ENCODE measurements around the gene UBR4. TPM values are rescaled to one million over a fixed set of nuclear protein-coding genes. Genes with fewer than 3 reads are reported as not detected.

The UBR4 gene
- total and polyA plus RNA-seq, 3 experiments from 2014 or later: 27.4 to 112 (median 110) TPM

GRCh38 chr1:19096036-19096833, 113.8 kb downstream of the UBR4 start:
- H3K9me3 Mint-ChIP-seq: no peaks in the 10 kb centered on the region
- no peaks in the 10 kb centered on the region for H3K27me3 ChIP-seq (ENCODE audit: insufficient read depth, low read length, poor library complexity, severe bottlenecking)
- no peaks in the 10 kb centered on the region for H3K4me1 ChIP-seq (ENCODE audit: insufficient read depth, low read length)
- no peak overlapping the region for H3K4me3 ChIP-seq (ENCODE audit: low read length)
- H3K36me3 ChIP-seq (ENCODE audit: insufficient read depth, low read length): peaks cover 92% of the 10 kb centered on the region
- H3K27me3 Mint-ChIP-seq: no peaks in the 10 kb centered on the region
- H3K4me1 Mint-ChIP-seq: no peaks in the 10 kb centered on the region
- H3K36me3 Mint-ChIP-seq: peaks cover 18 to 100% (median 39%) of the 10 kb centered on the region in 3 donors
- CTCF ChIA-PET: interaction anchor here (0.8 to 2.6 kb wide), 7 partner anchors 8 to 246 kb away, joined by 3 to 11 read pairs (median 5); no protein-coding TSS in a partner anchor
- POLR2A ChIA-PET: interaction anchor here (0.6 kb wide), 2 partner anchors 202 to 509 kb away, joined by 3 to 4 read pairs; no protein-coding TSS in a partner anchor
- H3K4me3 Mint-ChIP-seq: no peak overlapping the region
- DNase-seq: no peak
- H3K27ac Mint-ChIP-seq: peak overlapping the region in 3 of 8 donors; percentile 11 to 23 (median 20)
- no peak overlapping the region for H3K27ac ChIP-seq (ENCODE audit: low read depth, low read length)
- H3K9me3 ChIP-seq (ENCODE audit: low read length): no peaks in the 10 kb centered on the region

GRCh38 chr1:19091196-19091953, 118.7 kb downstream of the UBR4 start:
- ChIA-PET CTCF (no interaction called here), POLR2A (no interaction called here)
- Mint-ChIP-seq H3K9me3 (no peaks in the 10 kb centered on the region), H3K27ac (peak overlapping the region in 1 of 8 donors; percentile 60), H3K4me1 (no peaks in the 10 kb centered on the region), H3K36me3 (peaks cover 31 to 99% (median 45%) of the 10 kb centered on the region in 3 donors), H3K4me3 (no peak overlapping the region), H3K27me3 (no peaks in the 10 kb centered on the region)
- no peaks in the 10 kb centered on the region for H3K27me3 ChIP-seq (ENCODE audit: insufficient read depth, low read length, poor library complexity, severe bottlenecking)
- H3K36me3 ChIP-seq (ENCODE audit: insufficient read depth, low read length): peaks cover 94% of the 10 kb centered on the region
- H3K9me3 ChIP-seq (ENCODE audit: low read length): no peaks in the 10 kb centered on the region
- no peaks in the 10 kb centered on the region for H3K4me1 ChIP-seq (ENCODE audit: insufficient read depth, low read length)
- no peak overlapping the region for H3K4me3 ChIP-seq (ENCODE audit: low read length)
- no peak for DNase-seq
- no peak overlapping the region for H3K27ac ChIP-seq (ENCODE audit: low read depth, low read length)

GRCh38 chr1:19089524-19089923, 120.5 kb downstream of the UBR4 start:
- H3K4me1 Mint-ChIP-seq: no peaks in the 10 kb centered on the region
- H3K36me3 ChIP-seq (ENCODE audit: insufficient read depth, low read length): peaks cover 87% of the 10 kb centered on the region
- no peaks in the 10 kb centered on the region for H3K9me3 Mint-ChIP-seq
- H3K4me3 Mint-ChIP-seq: no peak overlapping the region
- H3K4me3 ChIP-seq (ENCODE audit: low read length): no peak overlapping the region
- H3K27ac ChIP-seq (ENCODE audit: low read depth, low read length): no peak overlapping the region
- H3K27me3 ChIP-seq (ENCODE audit: insufficient read depth, low read length, poor library complexity, severe bottlenecking): no peaks in the 10 kb centered on the region
- ChIA-PET POLR2A (interaction anchor here (0.6 kb wide), 1 partner anchor 908 kb away, joined by 6 read pairs; no protein-coding TSS in a partner anchor), CTCF (interaction anchor here (2.2 kb wide), 1 partner anchor 15 kb away, joined by 9 read pairs; no protein-coding TSS in a partner anchor)
- H3K27ac Mint-ChIP-seq: no peak overlapping the region
- H3K27me3 Mint-ChIP-seq: no peaks in the 10 kb centered on the region
- H3K36me3 Mint-ChIP-seq: peaks cover 26 to 98% (median 37%) of the 10 kb centered on the region in 3 donors
- H3K4me1 ChIP-seq (ENCODE audit: insufficient read depth, low read length): no peaks in the 10 kb centered on the region
- no peak for DNase-seq
- no peaks in the 10 kb centered on the region for H3K9me3 ChIP-seq (ENCODE audit: low read length)

- Mint-ChIP-seq H3K4me1 (no peaks in the 10 kb centered on the region), H3K36me3 (peaks cover 25 to 98% (median 33%) of the 10 kb centered on the region in 3 donors), H3K9me3 (no peaks in the 10 kb centered on the region), H3K27me3 (no peaks in the 10 kb centered on the region), H3K4me3 (no peak overlapping the region), H3K27ac (peak overlapping the region in 2 of 8 donors; percentile 51 to 68)
- Histone ChIP-seq H3K27me3 (ENCODE audit: insufficient read depth, low read length, poor library complexity, severe bottlenecking) (no peaks in the 10 kb centered on the region), H3K36me3 (ENCODE audit: insufficient read depth, low read length) (peaks cover 86% of the 10 kb centered on the region), H3K9me3 (ENCODE audit: low read length) (no peaks in the 10 kb centered on the region), H3K27ac (ENCODE audit: low read depth, low read length) (no peak overlapping the region), H3K4me1 (ENCODE audit: insufficient read depth, low read length) (no peaks in the 10 kb centered on the region), H3K4me3 (ENCODE audit: low read length) (no peak overlapping the region)
- ChIA-PET POLR2A (interaction anchor here (0.6 kb wide), 1 partner anchor 907 kb away, joined by 6 read pairs; no protein-coding TSS in a partner anchor), CTCF (interaction anchor here (1.6 to 2.2 kb wide), 2 partner anchors 7 to 14 kb away, joined by 5 to 9 read pairs; no protein-coding TSS in a partner anchor)
- DNase-seq: no peak
Observed at GRCh38 chr1:19088717-19089442, 121.2 kb downstream of the UBR4 start.

GRCh38 chr1:19087737-19088594, 122.1 kb downstream of the UBR4 start:
- Histone ChIP-seq H3K27ac (ENCODE audit: low read depth, low read length) (no peak overlapping the region), H3K4me1 (ENCODE audit: insufficient read depth, low read length) (no peaks in the 10 kb centered on the region), H3K9me3 (ENCODE audit: low read length) (no peaks in the 10 kb centered on the region), H3K4me3 (ENCODE audit: low read length) (no peak overlapping the region), H3K36me3 (ENCODE audit: insufficient read depth, low read length) (peaks cover 84% of the 10 kb centered on the region), H3K27me3 (ENCODE audit: insufficient read depth, low read length, poor library complexity, severe bottlenecking) (no peaks in the 10 kb centered on the region)
- H3K36me3 Mint-ChIP-seq: peaks cover 21 to 98% (median 38%) of the 10 kb centered on the region in 3 donors
- H3K27me3 Mint-ChIP-seq: no peaks in the 10 kb centered on the region
- peak overlapping the region in 5 of 8 donors; percentile 13 to 68 (median 51) for H3K27ac Mint-ChIP-seq
- ChIA-PET POLR2A (no interaction called here), CTCF (interaction anchor here (1.5 to 2.2 kb wide), 3 partner anchors 8 to 181 kb away, joined by 5 to 9 read pairs (median 6); no protein-coding TSS in a partner anchor)
- no peaks in the 10 kb centered on the region for H3K9me3 Mint-ChIP-seq
- H3K4me1 Mint-ChIP-seq: no peaks in the 10 kb centered on the region
- no peak for DNase-seq
- no peak overlapping the region for H3K4me3 Mint-ChIP-seq

GRCh38 chr1:19087017-19087736, 122.9 kb downstream of the UBR4 start:
- Mint-ChIP-seq H3K27ac (peak overlapping the region in 1 of 8 donors; percentile 7), H3K36me3 (peaks cover 22 to 98% (median 34%) of the 10 kb centered on the region in 3 donors), H3K9me3 (no peaks in the 10 kb centered on the region), H3K4me3 (no peak overlapping the region), H3K4me1 (no peaks in the 10 kb centered on the region), H3K27me3 (no peaks in the 10 kb centered on the region)
- Histone ChIP-seq H3K27ac (ENCODE audit: low read depth, low read length) (no peak overlapping the region), H3K4me3 (ENCODE audit: low read length) (no peak overlapping the region), H3K27me3 (ENCODE audit: insufficient read depth, low read length, poor library complexity, severe bottlenecking) (no peaks in the 10 kb centered on the region), H3K4me1 (ENCODE audit: insufficient read depth, low read length) (no peaks in the 10 kb centered on the region), H3K9me3 (ENCODE audit: low read length) (no peaks in the 10 kb centered on the region), H3K36me3 (ENCODE audit: insufficient read depth, low read length) (peaks cover 85% of the 10 kb centered on the region)
- CTCF ChIA-PET: interaction anchor here (1.5 to 2.2 kb wide), 3 partner anchors 9 to 180 kb away, joined by 5 to 9 read pairs (median 6); no protein-coding TSS in a partner anchor
- no peak for DNase-seq
- POLR2A ChIA-PET: no interaction called here
